Activated CD8-positive, alpha-beta memory T cell treated with anti-CD3 and anti-CD28 coated beads, Interleukin-2, amount 50 U/mL, for 1 hour (primary cell): ENCODE data around the gene KCNQ1.

Experiments used
- DNase-seq: peaks from one replicate; pipeline ENCODE4 v3.0.0-alpha.2; 2020; ENCODE audit errors: extremely low read depth

Gene KCNQ1

DNA sequence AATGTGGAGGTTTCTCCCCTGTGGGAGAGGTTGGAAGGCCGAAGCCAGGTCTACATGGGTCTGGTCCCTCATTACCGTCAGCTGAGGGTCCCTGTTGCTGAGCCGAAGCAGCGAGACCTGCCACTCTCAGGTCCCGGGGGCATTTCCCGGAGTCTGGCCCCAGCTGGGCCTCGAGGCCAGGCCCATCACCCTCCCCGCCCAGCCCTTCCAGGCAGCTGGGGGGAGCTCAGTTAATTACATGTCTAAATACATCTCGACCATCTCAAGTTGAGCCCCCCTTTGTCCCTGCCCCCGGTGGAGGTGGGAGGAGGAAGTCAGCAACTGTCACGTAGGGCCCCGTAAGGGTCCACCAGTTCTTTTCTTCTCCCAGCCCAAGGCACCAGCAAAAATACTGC is 437.2 kb downstream of the KCNQ1 start:
- no peak for DNase-seq

DNA sequence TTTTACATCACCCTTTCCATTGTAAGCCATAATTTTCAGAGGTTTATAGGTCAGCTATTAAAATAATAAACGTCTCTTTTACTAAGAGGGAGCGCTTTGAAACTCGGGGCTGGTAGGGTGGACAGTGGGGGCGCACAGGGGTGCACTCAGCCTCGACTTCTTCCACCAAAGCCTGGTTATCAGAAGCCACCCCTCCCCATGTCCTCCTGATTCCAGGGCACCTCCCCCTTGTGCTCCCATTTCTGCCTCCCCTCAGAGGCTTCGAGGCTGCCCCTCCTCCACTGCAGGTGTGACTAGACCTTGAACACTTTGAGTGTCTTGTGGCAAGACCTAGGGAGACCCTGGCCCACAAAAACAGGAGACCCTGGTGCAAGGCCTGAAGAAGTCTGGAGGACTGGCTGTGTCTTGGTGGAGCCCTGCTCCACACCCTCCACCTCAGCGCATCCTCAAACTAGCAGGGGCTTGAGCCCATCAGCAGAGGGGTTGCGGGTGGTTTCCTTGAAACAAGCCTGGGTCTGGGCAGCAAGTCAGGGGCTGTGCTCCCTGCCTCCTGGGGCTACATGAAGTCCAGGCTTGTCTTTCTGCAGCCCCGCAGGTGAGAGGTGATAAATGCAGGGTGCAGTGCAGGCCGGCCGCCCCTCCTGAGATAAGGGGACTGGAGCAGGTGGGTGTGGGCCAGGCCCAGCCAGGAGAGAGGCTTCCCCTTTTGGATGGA is 437.7 kb downstream of the KCNQ1 start:
- no peak for DNase-seq

DNA sequence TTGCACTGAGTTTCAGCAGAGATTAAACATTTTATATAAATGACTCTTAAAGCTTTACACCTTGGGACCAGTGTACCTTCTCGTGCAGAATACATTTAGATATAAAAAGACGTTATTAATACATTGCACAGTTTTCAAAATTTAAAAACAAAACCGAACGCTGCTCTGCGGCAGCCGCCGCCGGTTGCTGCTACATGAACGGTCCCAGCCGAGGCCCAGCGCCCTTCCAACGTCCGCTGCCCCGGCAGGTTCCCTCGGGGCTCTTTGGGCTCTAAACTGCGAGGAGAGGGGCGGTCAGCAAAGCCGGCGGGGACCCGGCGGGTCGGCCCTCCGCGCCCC is 438.8 kb downstream of the KCNQ1 start:
- no peak for DNase-seq

DNA sequence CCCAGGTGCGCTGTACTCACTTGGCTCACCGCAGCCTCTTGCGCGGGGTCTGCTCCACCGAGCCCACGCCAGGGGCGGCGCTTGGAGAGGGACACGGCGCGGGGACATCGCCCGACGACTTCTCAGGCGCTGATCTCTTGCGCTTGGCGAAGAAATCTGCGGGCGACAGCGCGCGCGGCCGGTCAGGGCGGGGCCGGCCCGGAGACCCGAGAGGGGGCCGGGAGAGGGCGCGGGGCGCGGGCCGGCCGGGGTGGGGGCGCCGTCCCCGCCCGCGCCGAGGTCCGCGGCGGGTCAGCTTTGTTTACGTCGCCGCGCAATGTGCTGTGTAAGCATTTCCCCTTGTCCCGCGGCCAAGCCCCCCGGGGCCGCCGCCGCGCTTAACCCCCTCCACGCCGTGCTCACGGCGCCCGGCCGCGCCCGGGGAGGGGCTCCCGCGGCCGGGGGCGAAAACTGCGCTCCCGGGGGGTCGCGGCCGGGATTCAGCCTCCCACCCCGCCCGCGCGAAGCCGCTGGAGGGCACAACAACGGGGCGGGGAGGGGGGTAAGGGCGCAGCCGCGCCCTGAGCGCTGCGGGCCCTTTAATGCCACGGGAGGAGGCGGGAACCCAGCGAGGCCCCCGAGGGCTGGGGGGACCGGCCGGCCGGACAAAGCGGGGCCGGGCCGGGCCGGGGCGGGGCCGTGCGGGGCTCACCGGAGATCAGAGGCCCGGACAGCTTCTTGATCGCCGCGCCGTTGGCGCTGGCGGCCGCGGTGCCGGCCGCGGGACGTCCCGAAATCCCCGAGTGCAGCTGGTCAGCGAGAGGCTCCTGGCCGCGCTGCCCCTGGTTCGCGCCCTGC is 439.4 kb downstream of the KCNQ1 start:
- no peak for DNase-seq

DNA sequence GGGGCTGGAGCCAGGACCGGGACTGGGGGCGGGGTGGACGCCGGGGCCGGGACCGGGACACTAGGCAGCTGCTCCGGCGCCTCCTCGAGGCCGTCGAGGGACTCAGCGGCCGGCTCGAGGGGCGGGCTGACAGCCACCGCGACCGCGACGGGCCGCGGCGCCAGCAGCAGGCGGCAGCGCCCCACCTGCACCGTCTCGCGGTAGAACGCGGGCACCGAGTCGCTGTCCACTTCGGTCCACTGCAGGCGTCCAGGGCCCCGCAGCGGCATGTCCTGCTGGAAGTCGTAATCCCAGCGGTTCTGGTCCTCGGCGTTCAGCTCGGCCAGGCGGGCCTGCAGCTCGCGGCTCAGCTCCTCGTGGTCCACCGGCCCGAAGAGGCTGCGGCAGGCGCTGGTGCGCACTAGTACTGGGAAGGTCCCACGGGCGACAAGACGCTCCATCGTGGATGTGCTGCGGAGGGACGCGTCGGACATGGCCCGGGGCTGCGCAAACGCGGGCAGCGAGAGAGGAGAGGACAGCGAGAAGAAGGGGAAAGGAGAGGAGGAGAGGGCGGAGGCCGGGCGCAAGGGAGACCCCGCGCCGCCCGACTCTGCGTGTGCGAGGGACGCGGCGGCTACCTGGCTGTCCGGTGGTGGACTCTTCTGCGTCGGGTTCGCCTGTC is 440.3 kb downstream of the KCNQ1 start:
- no peak for DNase-seq

DNA sequence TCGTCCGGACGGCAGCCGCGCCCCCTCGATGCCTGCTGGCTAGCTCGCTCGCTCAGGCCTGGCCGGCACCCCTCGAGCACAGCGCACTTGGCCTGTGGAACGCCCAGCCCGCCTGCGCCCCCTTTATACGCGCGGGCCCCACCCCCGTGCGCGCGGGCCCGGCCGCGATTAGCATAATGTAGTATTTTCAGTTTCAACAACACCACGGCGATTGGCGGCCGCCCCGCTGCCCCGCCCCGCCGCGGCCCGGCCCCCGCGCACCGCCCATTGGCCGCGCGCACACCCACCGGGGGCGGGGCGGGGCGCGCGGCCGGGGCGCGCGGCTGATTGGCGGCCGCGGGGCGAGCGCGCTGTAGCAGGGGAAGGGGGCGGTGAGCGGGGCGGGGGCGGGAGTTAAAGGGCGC is 440.9 kb downstream of the KCNQ1 start, which contains the start of gene CDKN1C:
CDKN1C (minus strand) TSS at position 98 of the 404 bp plus-strand sequence. CDS start 319 bp downstream, outside the sequence.
- DNase-seq, result peak; percentile 40

DNA sequence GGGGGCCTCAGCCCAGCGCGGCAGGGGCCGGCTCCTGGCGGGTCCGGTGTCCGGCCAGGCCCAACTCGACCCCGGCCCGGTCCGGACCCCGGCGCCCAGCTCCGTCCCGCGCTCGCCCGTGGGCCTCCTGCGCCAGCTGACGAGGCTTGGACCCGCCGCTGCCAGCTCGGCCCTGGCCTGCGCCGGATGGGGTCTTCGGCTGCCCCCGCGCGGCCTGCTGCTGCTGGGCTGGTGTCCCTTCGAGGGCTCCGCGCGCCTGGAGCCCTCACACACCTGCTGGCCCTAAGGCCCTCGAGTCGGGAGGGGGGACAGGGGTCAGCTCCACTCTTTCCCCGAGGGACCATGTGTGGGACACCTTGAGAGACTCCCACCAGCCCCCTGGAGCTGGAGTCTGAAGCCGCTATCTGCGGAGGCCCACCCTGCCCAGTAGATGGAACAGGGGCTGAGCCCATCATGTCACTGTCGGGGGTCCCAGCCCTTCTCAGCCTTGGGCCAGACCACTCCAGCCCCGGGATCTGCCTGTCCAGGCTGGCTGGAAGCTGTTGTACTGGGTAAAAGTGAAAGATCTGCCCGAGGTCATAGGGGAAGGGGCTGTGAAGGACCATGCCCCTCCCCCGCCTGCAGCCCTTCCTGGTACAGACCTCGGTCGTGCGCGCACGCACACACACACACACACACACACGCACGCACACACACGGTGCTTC is 441.5 kb downstream of the KCNQ1 start:
- no peak for DNase-seq

DNA sequence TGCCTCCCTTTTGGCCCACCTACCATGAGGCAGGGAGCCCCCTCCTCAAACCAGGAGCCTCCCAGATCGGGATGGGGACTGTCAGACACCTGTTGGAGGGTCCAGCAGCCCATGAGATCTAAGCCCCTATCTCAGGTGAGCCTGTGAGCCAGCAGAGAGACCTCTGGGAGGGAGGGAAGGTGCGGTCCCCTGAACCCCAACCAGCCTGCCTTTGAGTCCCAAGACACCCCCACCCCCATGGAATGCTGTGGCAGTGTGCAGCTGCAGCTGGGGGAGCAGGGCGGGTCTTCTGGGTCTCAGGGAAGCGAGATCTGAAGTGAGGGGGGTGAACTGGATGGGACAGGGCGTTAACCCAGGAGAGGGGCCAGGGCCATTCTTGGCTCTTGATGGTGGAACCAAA is 442.1 kb downstream of the KCNQ1 start:
- no peak for DNase-seq

DNA sequence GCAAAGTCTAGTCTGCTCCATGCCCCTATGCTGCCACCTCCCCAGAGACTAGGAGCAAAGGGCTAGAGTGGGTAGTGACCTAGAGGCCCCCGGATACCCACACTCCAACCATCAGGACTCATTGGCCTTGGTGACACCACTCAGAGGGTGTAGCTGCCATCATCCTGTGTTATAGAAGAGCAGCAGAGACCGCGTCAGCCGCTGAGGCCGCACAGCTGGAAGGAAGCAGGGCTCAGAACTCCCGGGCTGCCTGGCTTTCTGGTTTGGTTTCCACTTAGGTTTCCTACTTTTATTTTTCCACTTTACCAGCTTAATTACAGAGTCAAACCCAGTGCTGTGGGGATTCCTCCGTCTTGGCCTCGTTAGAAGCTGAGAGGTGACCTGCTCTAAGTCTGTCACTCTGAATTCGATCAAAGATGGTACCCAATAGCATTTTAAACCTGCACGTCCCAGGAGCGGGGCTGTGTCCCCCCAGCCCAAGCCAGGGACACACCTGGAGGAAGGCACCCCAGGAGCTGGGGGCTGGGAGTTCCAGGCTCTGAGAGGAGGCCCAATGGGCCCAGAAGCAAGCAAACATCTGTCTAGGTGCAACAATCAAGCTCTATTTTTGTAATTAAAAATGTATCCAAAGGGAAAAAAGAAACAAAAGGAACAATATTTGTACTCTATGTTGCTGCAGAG is 442.8 kb downstream of the KCNQ1 start:
- DNase-seq, result no peak

DNA sequence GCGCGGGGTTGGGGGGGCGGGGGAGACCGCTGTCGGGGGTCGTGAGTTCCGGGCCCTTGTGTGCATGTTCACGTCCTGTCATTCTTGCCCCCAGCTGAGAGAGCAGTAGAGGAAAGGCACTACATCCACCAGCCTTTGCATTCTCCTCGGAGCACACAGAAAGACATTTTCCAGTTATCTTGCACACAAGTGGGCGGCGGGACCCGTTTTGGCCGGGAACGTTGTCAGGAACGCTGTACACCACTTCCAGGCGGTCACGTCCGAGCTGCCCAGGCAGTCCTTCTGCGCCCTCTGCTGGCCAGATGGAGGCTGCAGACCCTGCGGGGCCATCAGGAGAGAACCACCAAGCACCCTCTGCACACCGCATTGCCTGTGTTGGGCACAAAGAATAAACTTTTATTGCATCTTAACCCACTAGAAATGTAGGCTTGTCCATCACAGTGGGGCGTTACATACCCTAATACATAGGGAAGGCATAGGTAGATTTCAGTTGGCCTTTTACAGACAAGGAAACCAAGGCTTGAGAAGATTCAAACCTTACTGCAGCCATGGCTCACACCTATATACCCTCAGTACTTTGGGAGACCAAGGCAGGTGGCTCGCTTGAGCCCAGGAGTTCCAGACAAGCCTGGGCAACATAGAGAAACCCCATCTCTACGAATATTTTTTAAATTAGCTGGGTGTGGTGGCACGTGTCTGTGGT is 443.6 kb downstream of the KCNQ1 start:
- peak; percentile 44 for DNase-seq

DNA sequence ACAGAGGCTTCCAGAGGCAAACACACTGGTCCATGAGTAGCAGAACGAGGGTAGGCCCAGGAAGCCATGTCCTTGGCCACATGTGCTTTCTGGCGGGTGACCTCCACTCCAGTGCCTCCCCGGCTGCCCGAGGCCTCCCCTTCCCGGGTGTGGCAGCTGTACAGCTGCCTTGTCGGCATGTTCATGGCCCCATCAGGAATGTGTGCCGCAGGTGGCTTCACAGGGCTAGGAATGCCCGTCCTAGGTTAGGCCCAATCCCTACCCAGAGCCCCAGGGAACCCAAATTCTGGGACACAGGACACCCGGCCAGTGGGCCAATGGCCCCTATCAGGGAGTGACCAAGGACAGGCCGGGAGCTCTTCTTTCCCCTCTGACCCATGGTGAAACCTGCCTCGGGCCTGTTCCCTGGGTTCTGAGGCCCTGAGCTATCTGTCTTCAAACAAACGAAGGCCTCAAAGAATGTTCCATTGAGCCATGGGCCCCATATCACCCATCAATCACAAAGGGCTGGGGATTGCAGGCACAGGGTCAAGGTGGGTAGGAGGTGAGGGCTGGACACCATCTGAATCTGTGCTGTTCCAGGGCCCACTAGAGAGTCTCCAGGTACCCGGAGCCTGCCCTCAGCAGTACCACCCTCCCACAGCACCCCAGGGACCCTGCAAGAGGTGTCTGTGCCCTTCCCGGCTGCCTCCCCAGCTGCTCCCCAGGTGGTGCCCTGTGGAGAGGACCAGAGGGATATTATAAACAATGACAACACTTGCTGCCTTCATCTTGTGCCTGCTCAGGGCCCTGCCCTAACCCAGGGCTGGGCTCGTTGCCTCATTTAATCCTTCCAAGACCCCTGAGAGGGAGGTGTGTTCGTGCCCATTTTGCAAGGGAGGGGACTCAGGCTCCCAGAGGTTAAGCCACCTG is 444.8 kb downstream of the KCNQ1 start:
- no peak for DNase-seq

DNA sequence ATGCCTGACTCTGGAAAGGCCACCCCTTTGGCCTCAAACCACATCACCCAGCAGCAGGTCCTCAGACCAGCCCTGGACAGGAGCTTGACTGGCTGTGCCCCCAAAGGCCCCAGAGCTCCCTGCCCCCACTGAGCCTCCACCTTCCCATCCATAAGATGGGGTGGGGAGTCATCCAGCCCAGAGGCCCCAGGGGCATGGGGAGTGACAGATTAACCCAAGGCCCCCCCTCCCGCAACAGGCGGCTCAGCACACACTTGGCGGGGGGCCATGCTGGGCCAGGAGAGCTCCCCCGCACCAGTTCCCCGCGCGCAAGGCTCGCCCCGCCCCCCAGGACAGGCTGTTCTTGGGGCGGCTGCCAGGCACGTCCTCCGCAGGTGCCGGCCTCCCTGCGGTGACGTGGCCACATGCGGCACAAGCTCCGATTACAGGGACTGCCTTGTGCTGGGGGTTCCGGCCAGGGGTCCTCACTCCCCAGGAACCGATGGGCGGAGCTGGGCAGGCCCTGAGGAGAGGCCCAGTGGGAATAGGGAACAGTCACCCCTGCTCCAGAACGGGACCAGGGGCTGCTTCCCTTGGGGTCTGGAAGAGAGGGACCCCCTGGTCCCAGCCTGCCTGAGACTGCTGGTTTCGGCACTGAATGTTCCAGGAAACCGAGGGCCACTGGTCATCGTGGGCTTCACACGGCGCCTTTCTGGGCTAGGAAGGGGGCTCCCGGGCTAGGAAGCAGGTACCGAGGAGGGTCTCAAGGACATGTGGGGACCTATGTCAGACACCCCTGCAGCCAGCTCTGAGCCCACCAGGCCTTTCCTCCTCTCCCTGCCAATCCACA is 445.9 kb downstream of the KCNQ1 start:
- no peak for DNase-seq

DNA sequence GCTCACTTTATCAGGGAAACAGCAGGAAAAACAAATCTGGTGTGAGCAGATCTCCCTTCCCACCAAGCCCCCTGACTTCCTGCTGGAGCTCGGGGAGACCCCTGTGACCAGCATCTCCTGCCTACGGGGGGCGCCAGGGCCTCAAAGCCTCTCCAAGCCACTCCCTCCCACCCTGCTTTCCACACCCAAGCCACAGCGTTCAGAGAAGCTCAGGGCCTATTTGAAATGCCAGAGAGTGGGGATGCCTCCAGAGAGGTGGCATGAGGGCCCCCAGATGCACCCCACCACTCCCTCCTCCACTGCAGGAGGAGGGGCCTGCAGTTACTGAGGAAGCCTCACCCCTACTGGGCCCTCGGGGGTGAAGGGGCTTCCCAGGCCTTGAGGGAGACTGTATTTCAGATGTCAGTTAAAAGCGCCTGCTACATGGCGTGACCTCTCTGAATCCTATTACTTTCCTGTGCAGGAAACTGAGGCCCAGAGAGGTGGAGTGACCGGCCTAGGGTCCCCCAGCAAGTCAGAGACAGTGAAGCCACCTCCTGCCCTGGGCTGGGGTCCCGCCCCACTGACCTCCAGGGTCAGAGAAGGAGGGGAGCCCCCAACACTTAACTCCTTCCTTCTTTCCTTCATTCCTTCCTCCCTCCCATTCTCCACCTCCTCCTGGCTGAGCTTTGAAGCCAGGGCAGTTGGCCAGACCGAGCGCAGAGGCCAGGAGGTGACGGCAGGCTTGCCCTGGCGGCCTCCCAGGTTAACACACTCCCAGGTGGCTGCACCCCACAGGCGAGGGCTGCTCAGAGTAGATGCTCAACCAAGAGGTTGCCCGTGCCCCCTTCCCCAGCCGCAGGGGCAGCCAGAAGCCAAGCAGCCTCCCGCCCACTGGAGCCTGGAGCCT is 446.8 kb downstream of the KCNQ1 start:
- no peak for DNase-seq

DNA sequence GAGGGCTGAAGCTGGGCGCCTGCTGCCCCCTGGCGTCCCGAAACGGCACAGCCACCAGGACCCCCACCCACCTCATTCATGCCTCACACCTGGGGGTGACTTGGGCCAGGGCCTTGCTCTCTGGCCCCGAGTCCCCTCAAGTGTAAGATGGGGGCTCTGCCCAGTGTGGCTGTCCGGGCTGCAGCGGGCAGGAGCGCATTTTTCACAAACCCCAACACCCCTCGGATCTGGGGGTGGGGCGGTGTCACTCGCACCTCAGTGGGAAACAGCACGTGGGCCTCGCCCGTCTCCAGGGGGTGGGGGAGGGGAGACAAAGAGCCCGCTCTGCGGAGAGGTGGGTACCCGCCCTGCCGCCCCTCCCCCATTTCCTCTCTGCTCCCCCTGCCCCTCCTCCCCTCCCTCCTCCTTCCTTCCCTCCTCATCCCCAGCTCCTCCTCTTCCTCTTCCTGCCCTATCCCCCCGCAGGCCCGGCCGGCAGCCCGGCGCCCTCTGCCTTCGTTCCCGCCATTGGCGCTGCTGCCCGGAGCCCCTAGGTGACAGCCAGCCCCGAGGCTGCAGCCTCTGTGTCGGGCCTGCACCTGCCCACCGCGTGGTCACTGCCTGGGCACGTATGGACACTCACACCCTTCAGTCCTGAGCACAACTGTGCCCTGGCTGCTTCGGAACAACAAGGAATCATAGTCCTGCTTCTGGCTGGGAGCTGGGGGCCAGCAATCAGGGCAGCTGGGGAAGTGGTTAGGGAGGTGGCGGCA is 447.6 kb downstream of the KCNQ1 start:
- no peak for DNase-seq

DNA sequence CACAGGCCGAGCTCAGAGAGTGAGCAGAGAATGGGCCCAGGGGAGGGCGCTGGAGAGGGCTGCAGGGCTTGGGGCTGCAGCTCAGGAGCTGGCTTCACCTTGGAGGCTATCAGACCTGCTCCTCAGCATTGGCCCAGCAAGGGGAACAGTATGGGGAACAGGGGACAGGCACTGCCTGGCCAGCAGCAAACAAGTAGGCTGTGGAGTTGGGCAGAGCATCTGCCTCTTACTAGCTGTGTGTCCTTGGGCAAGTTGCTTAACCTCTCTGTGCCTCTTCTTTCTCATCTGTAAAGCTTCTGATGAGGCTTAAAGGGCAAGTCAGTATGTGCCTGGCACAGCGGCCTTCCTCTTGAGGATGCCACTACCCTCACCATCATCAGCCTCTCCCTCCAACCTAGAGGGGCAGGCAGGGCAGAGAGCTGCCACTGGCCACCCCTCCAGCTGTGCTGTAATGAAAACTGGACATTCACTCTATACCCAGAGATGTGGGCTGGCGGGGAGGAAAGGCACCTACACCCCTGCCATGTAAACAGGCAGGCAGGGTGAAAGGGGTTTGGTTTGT is 448.2 kb downstream of the KCNQ1 start:
- no peak for DNase-seq

DNA sequence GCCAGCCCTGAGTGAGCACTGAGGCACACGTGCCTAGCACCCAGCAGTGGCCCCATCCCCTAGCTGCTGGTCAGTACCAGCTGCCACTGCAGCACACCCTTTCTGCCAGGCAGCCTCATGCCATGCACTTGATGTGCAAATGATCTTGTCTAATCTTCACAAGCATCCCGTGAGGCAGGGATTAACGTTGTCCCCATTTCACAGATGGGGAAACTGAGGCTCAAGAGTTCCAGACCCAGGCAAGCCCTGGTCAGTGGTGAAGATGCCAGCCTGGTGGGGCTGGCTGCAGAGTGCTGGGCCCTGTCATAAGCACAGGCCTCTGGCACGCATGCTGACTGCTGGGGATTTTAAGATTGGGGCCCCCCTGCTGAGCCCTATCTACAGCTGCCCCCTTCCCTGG is 449.1 kb downstream of the KCNQ1 start:
- DNase-seq, result no peak

DNA sequence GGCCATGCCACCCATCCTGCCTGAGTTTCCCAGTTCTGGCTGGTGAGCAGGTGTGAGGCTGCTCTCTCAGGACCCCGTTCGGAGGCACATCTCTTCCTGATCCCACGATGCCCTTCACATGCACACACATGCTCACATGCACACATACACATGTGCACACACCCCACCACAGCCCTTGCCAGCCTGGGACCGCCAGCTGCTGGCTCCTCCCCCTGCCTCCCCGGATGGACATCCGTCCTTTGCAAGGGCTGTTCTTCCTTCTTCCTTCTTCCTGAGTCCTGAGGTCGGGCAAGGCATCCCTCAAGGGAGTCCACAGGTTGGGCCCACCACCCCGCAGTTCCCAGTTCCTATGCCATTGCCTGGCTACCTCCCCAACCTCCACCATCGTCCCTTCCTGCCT is 451.2 kb downstream of the KCNQ1 start:
- no peak for DNase-seq
